Suprapubic skin (tissue), 4 donors: ENCODE results near the gene EGR2. TPM values are rescaled to one million over a fixed set of nuclear protein-coding genes. Genes with fewer than 3 reads are reported as not detected.

Experiments used
- DNase-seq, 2 donors: peaks; one replicate each; pipeline ENCODE4 v3.0.0-alpha.2; 2019; ENCODE audit warnings: low spot score in 2 of 2
- H3K27ac ChIP-seq: fragments of 200-600 bp; sonication (generic); one replicate; pipeline ENCODE4 v1.5.1; 2019
- H3K27me3 ChIP-seq: fragments of 200-600 bp; sonication (generic); one replicate; pipeline ENCODE4 v1.5.1; 2019
- H3K36me3 ChIP-seq: fragments of 200-600 bp; sonication (generic); one replicate; pipeline ENCODE4 v1.5.1; 2019
- H3K4me1 ChIP-seq: fragments of 200-600 bp; sonication (generic); one replicate; pipeline ENCODE4 v1.5.1; 2019
- H3K4me3 ChIP-seq: fragments of 200-600 bp; sonication (generic); one replicate; pipeline ENCODE4 v1.5.1; 2019; ENCODE audit warnings: mild to moderate bottlenecking
- H3K9me3 ChIP-seq: fragments of 200-600 bp; sonication (generic); one replicate; pipeline ENCODE4 v1.5.1; 2019
- CTCF ChIP-seq, 2 donors: fragments of 200-600 bp in 1 of 2; fragments of 450-650 bp in 1 of 2; sonication (generic) in 1 of 2; IDR thresholded peaks; one replicate each; pipeline ENCODE4 v1.5.1; 2016 to 2019; ENCODE audit warnings: antibody characterized with exemption in 2 of 2, mild to moderate bottlenecking in 1 of 2, moderate library complexity in 1 of 2
- EP300 ChIP-seq: sonication (generic); formaldehyde crosslinking; IDR thresholded peaks from one replicate; pipeline ENCODE4 v1.6.1; 2017; ENCODE audit warnings: antibody characterized with exemption
- POLR2A ChIP-seq, 2 donors: fragments of 450-650 bp; IDR thresholded peaks; one replicate each; pipeline ENCODE4 v1.6.1; 2017; ENCODE audit warnings: antibody characterized with exemption in 2 of 2, mild to moderate bottlenecking in 2 of 2, moderate library complexity in 2 of 2
- POLR2AphosphoS5 ChIP-seq, 3 donors: sonication (generic); formaldehyde crosslinking; IDR thresholded peaks; one replicate each; pipeline ENCODE4 v1.6.1; 2017; ENCODE audit warnings: antibody characterized with exemption in 3 of 3
- WGBS: methylation state at CpG from one replicate; pipeline ENCODE4 v1.1.5; 2018; 5-methylcytosine and 5-hydroxymethylcytosine counted together
- total RNA-seq, 4 donors: library from RNA; depleted of rRNA; stranded (reverse); fragments of >200 nt; gene quantifications; one replicate each; pipeline ENCODE4 v1.1.0, GENCODE V29; 2016

The EGR2 gene
- total RNA-seq, 4 donors from 2014 or later, result 7.2 to 39.0 (median 24.3) TPM

GRCh38 chr10:62847433-62847832, 31.3 kb upstream of the EGR2 start:
- Histone ChIP-seq H3K4me1 (no peaks in the 10 kb centered on the region), H3K27ac (no peak overlapping the region), H3K27me3 (no peaks in the 10 kb centered on the region), H3K36me3 (no peaks in the 10 kb centered on the region), H3K4me3 (no peak overlapping the region), H3K9me3 (peaks cover 9% of the 10 kb centered on the region)
- DNase-seq, result no peak
- TF ChIP-seq CTCF (IDR thresholded peaks at IDR 0.05), result no peak
- no peak for TF ChIP-seq EP300
- TF ChIP-seq POLR2AphosphoS5 (IDR thresholded peaks at IDR 0.05), result no peak
- no peak for TF ChIP-seq POLR2A (IDR thresholded peaks at IDR 0.05)

- Histone ChIP-seq H3K36me3 (no peaks in the 10 kb centered on the region), H3K27me3 (no peaks in the 10 kb centered on the region), H3K4me1 (no peaks in the 10 kb centered on the region), H3K27ac (peak overlapping the region; percentile 45), H3K4me3 (no peak overlapping the region), H3K9me3 (peaks cover 9% of the 10 kb centered on the region)
- no peak for DNase-seq
- TF ChIP-seq POLR2AphosphoS5 (IDR thresholded peaks at IDR 0.05) (no peak), CTCF (IDR thresholded peaks at IDR 0.05) (no peak), POLR2A (IDR thresholded peaks at IDR 0.05) (no peak), EP300 (no peak)
- WGBS, result 67% methylated on average over 7 of the region's 7 CpGs
Measured at GRCh38 chr10:62844280-62845011, 28.3 kb upstream of the EGR2 start.

- no peaks in the 10 kb centered on the region for H3K4me1 ChIP-seq
- TF ChIP-seq EP300 (no peak), CTCF (IDR thresholded peaks at IDR 0.05) (no peak), POLR2AphosphoS5 (IDR thresholded peaks at IDR 0.05) (no peak), POLR2A (IDR thresholded peaks at IDR 0.05) (no peak)
- H3K4me3 ChIP-seq, result no peak overlapping the region
- peaks cover 9% of the 10 kb centered on the region for H3K9me3 ChIP-seq
- no peak for DNase-seq
- H3K36me3 ChIP-seq, result no peaks in the 10 kb centered on the region
- WGBS, result 82% methylated on average over 3 of the region's 3 CpGs
- no peak overlapping the region for H3K27ac ChIP-seq
- H3K27me3 ChIP-seq, result no peaks in the 10 kb centered on the region
Measured at GRCh38 chr10:62843600-62843999, 27.4 kb upstream of the EGR2 start.

- 59% methylated on average over 1 of the region's 1 CpG for WGBS
- no peaks in the 10 kb centered on the region for H3K36me3 ChIP-seq
- no peak for DNase-seq
- H3K9me3 ChIP-seq, result peaks cover 8% of the 10 kb centered on the region
- TF ChIP-seq POLR2AphosphoS5 (IDR thresholded peaks at IDR 0.05), result no peak
- TF ChIP-seq EP300, result no peak
- no peak for TF ChIP-seq CTCF (IDR thresholded peaks at IDR 0.05)
- no peak for TF ChIP-seq POLR2A (IDR thresholded peaks at IDR 0.05)
- H3K4me1 ChIP-seq, result no peaks in the 10 kb centered on the region
- no peaks in the 10 kb centered on the region for H3K27me3 ChIP-seq
- H3K27ac ChIP-seq, result no peak overlapping the region
- no peak overlapping the region for H3K4me3 ChIP-seq
Measured at GRCh38 chr10:62842983-62843382, 26.8 kb upstream of the EGR2 start.

GRCh38 chr10:62839590-62839989, 23.4 kb upstream of the EGR2 start:
- H3K4me3 ChIP-seq, result no peak overlapping the region
- no peak for TF ChIP-seq POLR2A (IDR thresholded peaks at IDR 0.05)
- TF ChIP-seq CTCF (IDR thresholded peaks at IDR 0.05), result no peak
- TF ChIP-seq EP300, result no peak
- no peak for TF ChIP-seq POLR2AphosphoS5 (IDR thresholded peaks at IDR 0.05)
- H3K9me3 ChIP-seq, result no peaks in the 10 kb centered on the region
- no peak overlapping the region for H3K27ac ChIP-seq
- H3K4me1 ChIP-seq, result no peaks in the 10 kb centered on the region
- no peaks in the 10 kb centered on the region for H3K27me3 ChIP-seq
- H3K36me3 ChIP-seq, result no peaks in the 10 kb centered on the region
- DNase-seq, result no peak
- WGBS, result 79% methylated on average over 2 of the region's 2 CpGs
